NCI-H146 (cell line): ENCODE data around the gene SETBP1.

Experiments used
- DNase-seq: peaks from one replicate; lab custom pipeline; 2025; lab: John Stamatoyannopoulos, UW

Gene SETBP1

DNA sequence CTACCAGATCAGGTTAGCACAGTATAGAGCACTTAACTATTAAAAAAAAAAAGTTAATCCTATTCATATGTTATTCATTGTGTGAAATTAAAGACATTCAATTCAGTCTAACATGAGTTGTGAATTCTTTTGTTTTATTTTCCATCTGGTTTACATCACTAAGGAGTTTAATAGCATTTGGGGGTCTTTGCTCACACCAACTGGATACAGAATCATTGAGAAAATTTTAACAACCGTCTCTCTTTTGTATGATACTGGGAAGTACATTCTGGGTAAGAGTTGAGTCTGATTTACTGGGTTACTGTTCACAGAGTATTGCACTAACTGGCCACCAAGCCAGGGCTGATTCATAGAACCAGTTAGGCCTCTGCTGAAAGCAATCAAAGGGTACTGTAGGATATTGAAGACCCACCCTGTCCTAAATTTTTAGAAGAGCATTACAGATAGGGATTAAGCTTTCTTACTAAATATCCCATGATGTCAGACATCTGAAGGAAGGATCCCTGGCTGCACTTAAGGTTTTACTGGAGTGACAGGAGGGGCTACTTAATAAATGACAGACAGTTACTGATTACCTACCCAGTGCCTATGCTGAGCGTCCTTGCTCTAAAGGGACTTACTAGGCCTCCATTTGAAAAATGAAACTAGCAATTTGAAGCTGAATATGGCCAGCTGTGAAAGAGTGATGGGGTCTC, 387.9 kb downstream of the SETBP1 start:
- no peak for DNase-seq

DNA sequence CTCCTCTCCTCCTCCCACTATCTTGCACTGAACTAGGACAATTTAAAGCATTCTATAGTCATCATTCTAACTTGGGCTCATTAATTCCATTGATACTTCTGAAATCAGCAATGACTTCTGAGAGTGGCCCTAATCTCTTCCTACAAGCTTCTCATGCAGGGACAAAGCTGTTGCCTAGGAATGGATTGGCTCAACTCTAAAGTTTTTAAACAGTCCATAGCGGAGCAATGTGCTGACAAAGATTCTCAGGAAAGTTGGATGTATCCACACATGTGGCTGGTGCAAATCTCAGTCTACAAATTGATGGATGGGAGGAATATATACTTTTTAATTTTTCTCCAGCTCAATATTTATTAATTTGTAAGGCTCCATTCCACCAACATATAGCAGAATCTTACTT, 388.9 kb downstream of the SETBP1 start:
- no peak for DNase-seq

DNA sequence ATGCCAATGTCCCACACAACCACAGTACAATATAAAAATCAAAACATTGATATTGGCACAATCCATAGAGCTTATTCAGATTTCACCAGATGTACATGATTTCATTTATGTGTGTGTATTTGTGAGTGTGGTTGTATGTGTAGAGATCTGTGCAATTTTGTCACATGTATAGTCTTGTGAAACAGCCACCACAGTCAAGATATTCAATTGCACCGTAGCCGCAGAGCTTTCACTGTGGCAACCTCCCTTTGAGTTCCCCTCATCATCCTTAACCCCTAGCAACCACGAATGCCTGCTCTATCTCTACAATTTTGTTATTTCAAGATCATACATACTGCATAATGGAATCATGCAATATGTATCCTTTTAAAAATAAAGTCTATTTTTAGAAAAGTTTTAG, 391.3 kb downstream of the SETBP1 start:
- DNase-seq, result no peak

DNA sequence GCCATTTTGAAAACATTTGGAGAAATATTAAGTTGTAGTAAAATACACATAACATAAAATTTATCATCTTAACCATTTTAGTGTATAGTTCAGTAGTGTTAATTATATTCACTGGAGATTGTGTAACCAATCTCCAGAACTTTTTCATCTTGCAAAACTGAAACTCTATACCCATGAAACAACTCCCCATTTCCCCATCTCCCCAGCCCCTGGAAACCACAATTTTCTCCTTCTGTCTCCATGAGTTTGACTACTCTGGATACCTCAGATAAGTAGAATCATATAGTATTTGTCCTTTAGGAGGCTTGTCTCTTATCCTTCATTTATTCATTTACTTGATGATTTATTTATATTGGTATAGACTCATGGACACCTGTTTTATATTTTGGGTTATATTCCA, 392.9 kb downstream of the SETBP1 start:
- DNase-seq, result no peak

DNA sequence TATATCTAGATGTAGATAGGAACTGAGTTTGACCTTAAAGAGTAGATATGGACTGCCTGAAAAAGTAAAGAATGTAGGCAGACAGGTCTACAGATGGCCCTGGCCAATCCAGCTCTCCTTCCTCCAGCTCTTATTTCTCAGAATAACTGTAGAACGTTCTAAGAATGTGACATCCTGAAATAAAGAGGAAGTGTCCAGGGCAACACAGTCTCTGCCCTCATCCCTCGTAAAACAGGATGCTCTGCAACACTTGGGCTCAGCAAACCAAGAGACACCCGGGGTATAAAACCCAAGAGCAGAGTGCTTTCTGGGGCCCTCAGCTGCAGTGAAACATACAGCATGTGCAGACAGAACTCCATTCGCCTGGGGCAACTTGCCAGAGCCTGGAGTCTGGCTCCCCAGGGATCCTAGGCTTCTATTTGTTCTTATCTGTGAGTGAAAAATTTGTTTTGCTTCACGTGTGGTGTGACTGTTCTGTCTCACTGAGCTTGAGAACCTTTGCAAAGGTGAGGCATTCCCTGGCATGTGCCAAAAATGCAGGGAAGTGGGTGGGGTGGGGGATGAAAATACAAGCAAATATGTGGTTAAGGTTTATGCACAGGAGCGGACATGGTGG, 401.0 kb downstream of the SETBP1 start:
- DNase-seq, result peak; percentile 59

DNA sequence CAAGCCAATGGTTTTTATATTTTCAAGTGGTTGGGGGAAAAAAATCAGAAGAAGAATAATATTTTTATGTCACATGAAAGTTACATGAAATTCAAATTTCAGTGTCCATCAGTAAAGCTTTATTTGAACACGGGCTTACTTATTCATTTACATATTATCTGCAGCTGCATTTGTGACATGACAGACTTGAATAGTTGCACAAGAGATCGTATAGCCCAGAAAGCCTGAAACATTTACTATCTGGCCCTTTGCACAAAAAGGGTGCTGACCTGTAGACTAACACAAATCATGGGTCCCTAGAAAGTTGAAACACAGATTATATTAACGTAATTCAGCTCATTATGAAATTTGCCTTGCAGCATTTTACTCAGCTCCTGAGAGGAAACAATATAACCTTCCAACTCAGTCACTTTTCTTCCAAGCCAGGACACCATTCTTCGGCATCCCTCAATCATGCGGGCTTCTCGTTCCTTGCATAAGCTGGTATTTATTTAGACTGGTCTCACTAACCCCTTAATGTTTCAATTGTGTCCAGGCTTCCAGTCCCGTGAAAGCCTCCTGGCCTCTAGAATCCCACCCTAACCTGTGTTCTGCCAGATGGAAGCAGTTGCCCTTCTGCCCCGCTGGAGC, 402.7 kb downstream of the SETBP1 start:
- no peak for DNase-seq

DNA sequence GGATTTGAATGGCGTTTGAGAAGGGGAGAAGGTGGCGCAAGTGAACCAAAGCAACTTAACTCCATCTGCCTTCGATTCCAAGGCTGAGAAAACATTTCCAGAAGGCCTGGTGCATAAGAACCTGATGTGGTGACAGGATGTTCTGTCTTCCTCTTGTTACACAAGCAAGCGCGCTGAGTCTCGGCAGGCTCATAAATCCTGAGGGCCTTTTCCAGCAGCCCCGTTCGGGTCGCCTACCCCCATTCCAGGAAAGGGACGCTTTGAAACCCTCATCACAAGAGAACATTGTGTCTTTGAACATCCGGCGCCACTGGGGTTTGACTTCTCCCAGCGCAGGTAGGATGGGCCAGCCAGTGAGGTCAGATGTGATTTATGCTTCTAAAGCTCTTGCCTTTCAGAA, 403.5 kb downstream of the SETBP1 start:
- no peak for DNase-seq

DNA sequence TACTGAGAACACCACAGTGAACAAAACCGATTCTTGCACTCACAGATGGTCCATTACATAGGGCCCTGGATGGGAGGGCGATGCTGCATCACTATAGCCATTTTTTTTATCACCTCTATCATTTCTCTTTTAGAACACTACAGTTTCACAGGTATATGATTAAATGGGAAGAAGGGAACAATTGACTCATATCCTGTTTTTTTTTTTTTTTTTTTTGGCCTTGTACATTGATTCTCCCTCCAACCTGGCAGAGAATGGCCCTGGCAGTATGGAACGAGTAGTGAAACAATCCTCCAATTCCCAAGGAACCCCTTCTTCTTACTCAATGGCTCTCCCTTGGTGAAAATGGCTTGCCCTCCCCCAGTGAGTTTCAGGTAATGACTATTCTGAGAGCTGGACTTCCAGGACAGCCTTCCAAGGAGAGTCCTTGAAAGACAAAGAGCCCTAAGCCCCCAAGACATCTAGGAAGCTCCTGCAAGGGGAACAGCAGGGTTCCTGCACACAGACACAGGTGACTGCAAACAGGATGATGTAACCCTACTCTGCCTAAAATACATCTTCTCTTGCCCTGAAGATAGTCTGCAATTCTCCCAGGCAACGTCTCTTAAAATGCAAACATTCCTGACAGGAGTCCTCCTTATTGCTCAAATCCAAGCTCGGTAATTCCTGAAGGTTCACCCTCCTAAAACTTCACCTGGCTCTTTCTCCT, 405.4 kb downstream of the SETBP1 start:
- DNase-seq, result no peak

DNA sequence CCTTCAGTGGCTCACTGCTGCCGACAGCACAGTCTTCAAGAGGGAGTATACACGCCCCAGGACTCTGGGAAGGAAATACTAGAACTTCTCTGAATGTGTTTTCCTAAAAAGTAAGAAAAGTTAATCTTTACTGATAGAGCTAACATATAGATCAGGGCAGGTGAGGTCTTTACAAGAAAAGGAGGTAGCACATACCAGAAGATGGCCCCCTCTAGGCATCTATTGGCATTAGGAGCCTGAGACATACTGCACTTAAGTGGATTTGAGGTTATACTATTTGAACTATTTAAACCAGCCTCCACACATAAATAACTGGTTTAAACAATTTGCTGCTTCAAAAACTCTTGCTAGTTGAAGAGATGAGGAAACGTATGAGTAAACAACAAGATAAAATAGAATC, 406.1 kb downstream of the SETBP1 start:
- no peak for DNase-seq

DNA sequence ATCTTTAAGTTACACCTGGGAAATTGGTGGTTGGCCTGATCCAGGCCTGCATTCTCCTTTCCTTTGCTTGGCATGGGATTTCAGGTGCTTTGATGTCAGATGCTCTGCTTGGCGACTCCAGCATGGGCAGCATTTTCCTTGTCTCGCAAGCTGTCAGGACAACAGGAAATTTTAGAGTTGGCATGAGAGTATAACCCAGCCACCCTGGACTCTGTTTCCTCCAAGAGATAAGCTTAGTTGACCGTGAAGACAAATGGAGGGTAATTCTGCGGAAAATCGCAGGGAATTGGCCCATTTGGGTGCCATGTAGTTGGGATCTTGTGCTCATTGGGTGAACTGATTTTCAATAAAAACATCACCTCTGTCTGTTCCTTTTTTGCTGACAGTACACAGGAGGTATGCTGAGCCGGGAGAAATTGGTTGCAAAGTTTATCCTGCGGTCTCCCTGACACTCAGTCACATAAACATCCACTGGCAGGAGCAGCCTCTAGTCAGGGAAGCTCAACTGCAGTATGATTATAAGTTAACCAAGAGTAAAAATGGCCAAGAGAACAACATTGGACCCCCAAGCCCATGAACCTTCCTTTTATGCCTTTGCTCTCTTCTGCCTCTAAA, 409.9 kb downstream of the SETBP1 start:
- DNase-seq, result no peak

DNA sequence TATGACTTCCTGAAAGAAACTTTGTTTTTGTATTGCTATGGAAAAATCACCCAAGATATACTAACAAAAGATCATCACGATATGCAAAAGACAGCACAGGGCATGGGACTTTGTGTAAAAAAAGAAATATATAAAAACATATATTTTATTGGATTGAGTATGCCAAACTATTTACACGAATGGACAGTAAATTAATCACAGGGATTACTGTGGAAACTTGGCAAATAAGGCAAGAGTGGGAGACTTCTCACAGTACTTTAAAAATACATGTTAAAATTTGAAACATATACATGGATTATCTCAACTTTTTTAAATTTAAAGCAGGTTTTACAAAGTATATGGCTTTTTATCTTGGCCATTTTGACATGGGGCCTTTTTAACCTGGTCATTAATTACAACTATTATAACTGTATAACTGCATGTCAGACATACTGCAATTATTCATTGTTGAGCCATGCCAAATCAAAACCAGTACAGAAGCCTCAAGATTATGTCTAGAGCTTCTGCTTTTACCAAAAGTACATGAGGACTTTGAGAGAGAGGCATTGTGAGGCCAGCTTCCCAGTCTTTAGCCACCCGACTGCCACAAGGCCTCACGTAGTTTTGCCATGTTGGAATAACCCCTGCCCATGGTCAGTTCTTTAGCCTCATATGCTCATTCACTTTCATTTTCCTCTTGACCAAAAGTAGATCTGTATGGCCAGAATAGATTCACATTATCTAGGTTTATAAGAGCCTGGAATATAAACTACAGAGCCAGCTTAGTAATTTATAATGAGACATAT, 419.8 kb downstream of the SETBP1 start:
- no peak for DNase-seq

DNA sequence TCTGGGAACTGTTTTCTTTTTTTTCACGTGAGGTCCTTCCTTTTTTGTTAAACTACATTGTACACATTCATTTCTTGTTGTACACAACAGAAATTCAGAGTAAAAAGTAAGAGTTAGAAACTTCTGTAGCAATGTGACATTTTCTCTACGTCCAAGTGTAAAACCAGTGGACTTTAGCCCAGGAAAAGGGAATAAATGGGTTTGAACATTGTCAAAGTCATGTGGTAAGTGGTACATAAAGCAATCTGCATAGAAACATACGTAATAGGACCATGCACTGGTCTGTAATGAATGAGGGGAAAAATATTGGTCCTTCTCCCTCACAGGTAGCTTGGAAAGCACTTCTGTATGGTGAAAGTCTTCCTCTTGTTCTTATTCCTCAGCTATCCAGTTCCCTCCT, 421.4 kb downstream of the SETBP1 start:
- no peak for DNase-seq

DNA sequence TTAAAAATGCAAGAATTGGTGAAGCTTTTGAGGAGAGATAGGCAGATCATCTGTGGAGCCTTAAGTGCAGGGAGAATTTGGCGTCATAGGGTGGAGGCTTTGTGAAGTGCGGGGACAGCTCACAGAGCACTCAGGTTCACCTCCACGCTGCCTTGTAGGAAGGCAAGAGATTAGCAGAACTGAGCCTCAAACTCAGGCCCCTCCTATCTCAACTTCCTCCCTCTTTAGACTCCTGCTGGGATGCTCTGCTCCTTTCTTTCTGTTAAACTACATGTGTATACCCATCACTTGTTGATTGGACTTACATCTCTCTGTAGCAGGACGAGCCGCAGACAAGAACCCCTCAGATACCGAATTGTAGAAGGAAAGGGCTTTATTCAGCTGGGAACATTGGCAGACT, 422.2 kb downstream of the SETBP1 start:
- DNase-seq, result no peak

DNA sequence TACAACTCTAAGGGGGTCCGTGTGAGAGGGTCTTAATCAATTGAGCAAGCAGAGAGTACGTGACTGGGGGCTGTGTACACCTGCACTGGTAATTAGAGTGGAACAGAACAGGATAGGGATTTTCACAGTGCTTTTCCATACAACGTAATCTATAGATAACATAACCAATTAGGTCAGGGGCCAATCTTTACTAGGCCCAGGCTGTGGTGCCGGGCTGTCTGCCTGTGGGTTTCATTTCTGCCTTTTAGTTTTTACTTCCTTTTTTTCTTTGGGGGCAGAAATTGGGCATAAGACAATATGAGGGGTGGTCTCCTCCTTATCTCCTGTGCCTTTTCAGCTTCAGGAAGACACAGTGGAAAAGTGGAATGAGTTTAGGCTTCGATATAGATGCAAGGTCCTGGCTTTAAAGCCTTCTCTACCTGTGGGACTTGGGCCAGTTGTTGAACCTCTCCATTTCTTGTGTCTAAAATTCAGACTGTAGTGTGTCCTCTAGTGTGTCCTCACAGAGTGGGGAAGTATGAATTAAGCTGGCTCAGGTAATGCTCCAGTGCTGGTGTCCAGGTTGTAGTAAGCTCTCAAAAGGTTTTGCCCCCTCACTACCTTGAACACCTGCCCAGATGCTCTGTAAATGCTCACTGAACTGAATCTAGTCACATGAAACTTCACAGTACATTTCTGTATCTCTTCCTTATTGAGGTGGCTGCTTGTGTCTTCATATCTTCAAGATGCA, 422.8 kb downstream of the SETBP1 start:
- no peak for DNase-seq

DNA sequence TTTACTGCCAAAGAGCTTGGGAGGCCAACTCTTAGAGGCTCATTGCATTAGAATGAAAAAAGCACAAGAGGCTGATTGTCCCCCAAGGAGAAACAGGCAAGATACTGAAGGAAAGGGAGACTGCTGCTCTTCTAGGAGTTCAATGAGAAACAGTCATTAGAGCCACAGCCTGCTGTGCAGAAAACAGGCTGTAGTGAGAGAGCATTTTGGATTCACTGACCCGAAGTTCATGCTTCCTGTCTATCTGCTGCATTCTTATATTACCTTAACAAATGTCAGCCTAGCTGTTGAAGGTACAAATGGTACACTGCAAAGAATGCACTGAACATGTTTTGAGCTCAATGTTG, 423.3 kb downstream of the SETBP1 start:
- no peak for DNase-seq

DNA sequence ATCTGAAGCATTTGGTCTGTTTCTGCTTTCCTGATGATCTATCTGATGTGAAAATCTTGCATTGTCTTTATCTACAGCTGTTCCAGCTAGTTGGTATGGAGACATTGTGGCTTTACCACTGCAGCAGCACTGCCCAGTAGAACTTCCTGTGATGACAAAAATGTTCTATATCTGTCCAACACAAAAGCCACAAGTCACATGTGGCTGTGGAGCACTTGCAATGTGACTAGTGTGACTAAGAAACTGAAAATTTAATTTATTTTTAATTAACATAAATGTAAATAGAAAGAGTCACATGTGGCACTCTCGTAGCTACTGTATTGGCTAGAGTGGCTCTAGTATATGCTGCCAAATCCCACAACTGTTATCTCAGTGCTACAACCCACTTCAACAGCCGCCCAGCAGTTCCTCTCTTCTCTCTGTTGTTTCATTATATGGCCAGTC, 425.7 kb downstream of the SETBP1 start:
- DNase-seq, result no peak

DNA sequence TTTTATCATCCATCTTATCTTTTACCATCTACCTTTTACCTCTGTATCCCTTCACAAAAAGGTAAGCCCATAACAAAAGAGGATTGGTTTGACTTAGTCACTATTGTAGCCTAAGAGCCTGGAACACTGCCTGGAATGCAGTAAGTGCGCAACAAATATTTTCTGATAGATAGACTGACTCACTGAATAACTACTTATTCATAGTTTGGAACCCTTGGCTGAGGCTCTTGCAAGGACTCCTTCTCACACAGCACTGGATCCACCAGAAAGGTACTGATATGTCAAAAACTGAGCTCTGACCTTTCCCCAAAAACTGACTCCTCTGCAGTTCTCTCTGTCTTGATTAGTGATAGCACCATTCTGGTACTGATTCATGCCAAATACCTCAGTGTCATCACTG, 426.7 kb downstream of the SETBP1 start:
- DNase-seq, result no peak

DNA sequence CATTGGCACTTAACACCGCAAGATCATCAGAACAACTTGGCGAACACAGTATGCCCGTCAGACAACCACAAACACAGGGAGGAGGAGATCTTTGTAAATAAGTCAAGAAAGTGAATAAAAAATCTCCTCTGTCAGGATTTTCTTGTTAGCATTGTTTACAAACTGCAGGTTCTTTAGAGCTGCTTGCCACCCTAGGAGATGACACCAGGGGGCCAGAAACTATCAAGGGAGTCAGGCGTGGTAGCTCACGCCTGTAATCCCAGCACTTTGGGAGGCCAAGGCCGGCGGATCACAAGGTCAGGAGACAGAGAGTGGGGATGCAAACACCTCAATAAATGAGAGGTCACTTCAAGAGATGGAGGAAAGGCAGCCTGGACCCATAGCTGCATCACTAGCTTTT, 428.1 kb downstream of the SETBP1 start:
- DNase-seq, result no peak

DNA sequence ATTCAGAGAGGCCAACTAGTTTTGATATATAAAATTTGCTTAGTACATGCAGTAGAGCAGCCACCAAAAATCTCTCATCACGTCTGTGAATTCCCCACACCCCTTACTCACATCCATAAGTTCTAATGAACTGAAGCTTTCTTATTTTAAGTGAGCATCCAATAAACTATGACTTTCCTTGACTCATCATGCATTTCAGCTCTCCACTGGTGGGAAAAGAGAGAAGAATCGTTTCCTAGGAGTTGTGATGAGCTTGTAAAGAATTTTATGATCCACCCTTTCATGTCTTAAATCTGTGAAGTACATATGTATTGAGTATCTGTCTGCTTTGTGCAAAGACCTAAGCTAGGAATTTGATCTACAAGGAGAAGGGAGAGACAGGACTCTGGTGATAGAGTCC, 428.6 kb downstream of the SETBP1 start:
- no peak for DNase-seq

DNA sequence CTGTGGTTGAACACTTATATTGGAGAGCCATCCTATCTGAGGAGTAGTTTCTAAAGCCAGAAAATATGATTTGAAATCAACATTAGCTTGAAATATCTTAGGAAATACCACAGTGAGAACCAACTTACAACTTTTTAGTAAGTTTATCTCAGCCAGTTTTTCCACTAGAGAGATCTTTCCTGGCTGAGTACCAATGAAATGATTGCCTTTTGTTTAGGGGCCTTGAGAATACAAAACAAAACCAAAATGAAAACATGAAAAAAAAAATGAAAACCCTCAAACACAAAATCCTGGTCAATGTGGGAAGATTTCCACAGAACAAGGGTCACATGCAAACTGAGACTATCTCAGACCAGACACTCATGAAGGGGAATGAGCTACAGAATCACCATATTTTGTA, 429.0 kb downstream of the SETBP1 start:
- DNase-seq, result no peak
